ENCODE data around the gene NOTCH2NLA. TPM values are rescaled to one million over a fixed set of nuclear protein-coding genes. Genes with fewer than 3 reads are reported as not detected.

NOTCH2NLA gene
- 18.0 and 26.3 TPM in 2 replicates for total RNA-seq

DNA sequence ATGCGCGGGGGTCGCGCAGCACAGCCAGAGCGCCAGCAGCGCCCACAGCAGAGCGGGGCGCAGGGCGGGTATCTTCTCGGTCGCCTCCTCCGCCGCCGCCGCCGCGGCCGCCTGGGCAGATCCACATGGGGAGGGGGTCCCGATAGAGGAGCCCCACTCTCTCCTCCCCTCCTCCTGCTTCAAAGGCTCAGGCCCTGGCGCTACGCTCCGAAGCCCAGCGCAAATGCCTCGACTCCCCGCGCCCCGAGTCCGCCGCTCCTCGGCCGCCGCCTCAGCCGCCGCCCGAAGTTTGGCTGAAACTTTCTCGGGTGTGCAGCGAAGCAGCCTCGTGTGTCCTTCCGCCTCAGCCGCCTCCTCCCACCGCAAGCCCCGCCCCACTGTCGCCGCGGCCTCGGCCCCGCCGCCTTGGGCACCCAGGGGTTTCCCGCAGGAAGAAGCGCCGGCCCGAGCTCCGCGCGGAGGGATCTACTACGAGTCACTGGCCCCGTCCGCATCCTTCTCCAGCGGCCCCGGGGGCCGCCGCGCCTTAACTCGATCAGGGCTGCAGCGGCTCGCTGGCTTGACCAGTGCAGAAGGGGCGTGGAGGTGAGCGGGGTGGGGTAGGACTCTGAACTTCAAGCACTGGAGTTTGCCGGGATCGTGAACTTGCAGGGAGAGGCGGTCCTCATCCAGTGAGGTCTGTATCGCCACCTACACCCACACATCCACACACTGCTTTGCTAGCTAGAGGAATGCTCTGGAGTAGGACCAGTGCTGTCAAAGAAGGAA lies at the start of gene NOTCH2NLA:
NOTCH2NLA (minus strand) TSS at position 312 of the 768 bp plus-strand sequence. CDS start 39,684 bp downstream, outside the sequence.

DNA sequence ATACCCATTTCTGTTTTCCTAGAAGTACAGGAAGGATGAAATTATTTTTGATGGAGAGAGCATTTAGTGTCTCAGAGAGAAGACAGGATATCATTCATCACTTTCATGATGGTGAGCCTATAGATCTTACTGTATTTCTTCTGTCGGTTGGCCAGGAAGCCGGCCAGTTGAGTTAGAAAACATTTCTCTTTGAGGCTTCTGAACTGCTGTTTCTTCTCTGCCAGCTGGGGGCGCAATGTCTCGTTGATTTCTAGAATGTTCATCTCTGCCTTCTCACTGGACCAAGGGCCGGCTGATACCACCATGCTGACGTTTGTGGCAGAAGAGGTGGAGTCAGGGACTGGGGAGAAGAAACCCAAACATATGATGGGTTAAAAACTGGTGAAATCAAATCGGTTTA lies 84.4 kb downstream of the NOTCH2NLA start, which contains the start of gene NBPF10:
NBPF10 (minus strand) TSS at position 340 of the 400 bp plus-strand sequence; CDS start at position 305, 35 bp downstream.

Other genes starting within 250 kb of the NOTCH2NLA start
- gene TXNIP, start 232.4 kb downstream of the NOTCH2NLA start, total RNA-seq: 274 and 291 TPM in 2 replicates
- gene HJV, start 207.3 kb downstream of the NOTCH2NLA start, total RNA-seq: not detected in 2 replicates
- 1.3 and 1.9 TPM in 2 replicates for gene NBPF10, start 84.2 kb downstream of the NOTCH2NLA start, total RNA-seq

Measured in cardiac ventricle fibroblast (primary cell).